H1 (cell line): ENCODE measurements around the gene INPP5A. TPM values are rescaled to one million over a fixed set of nuclear protein-coding genes. Genes with fewer than 3 reads are reported as not detected.

ENCODE experiments used
- CTCF ChIA-PET: fragments of 300-600 bp; sonication (Branson Sonifier 250); formaldehyde crosslinking; loops from one replicate; lab custom pipeline; 2021; ENCODE audit not compliant: partially characterized antibody; lab: Charles Lee
- POLR2A ChIA-PET: fragments of 300-600 bp; sonication (Branson Sonifier 250); formaldehyde crosslinking; loops from one replicate; lab custom pipeline; 2021; ENCODE audit warnings: inconsistent platforms; ENCODE audit not compliant: partially characterized antibody; lab: Charles Lee
- DNase-seq, 2 experiments: peaks; one replicate each; pipeline versions ENCODE4 v3.0.0 to v3.0.0-alpha.2; 2010 to 2022; ENCODE audit warnings: low spot score in 2 of 2, low read depth in 1 of 2, mixed read lengths in 1 of 2
- FAIRE-seq: peaks from 2 replicates; lab custom pipeline; 2011; peaks lifted over from hg19 to GRCh38; lab: Jason Lieb, UNC
- H2AFZ ChIP-seq: 2 replicates; pipeline ENCODE4 v1.8.1; 2012; ENCODE audit warnings: low read length, inconsistent platforms
- H2AK5ac ChIP-seq: 2 replicates; pipeline ENCODE4 v1.6.1; 2013; ENCODE audit warnings: low read depth, low read length
- H2BK120ac ChIP-seq: replicated peaks from 2 replicates; pipeline ENCODE3; 2013; ENCODE audit warnings: low read depth, low read length, inconsistent platforms
- H2BK12ac ChIP-seq: 2 replicates; pipeline ENCODE4 v1.6.1; 2013; ENCODE audit warnings: low read depth, low read length
- H2BK15ac ChIP-seq: 2 replicates; pipeline ENCODE4 v1.6.1; 2013; ENCODE audit warnings: low read length
- H2BK20ac ChIP-seq: 2 replicates; pipeline ENCODE4 v1.6.1; 2013; ENCODE audit warnings: low read length
- H2BK5ac ChIP-seq: 2 replicates; pipeline ENCODE4 v1.6.1; 2013; ENCODE audit warnings: low read depth, low read length
- H3K14ac ChIP-seq: 2 replicates; pipeline ENCODE4 v1.6.1; 2013; ENCODE audit warnings: inconsistent platforms; ENCODE audit not compliant: insufficient read length
- H3K18ac ChIP-seq: 2 replicates; pipeline ENCODE4 v1.6.1; 2013; ENCODE audit warnings: low read length; ENCODE audit errors: extremely low read depth
- H3K23ac ChIP-seq: 2 replicates; pipeline ENCODE4 v1.6.1; 2013; ENCODE audit warnings: inconsistent platforms; ENCODE audit not compliant: insufficient read length
- H3K23me2 ChIP-seq: 2 replicates; pipeline ENCODE4 v1.6.1; 2013; ENCODE audit warnings: low read depth, low read length
- H3K27ac ChIP-seq: 2 replicates; pipeline ENCODE4 v1.6.1; 2011; ENCODE audit warnings: low read depth, low read length, inconsistent platforms
- H3K27me3 ChIP-seq, 4 experiments: replicated peaks in 1 of 4; 1 replicate in 1 of 4; 2 replicates in 3 of 4; pipeline versions ENCODE4 v1.6.1 to v1.8.1; 2011 to 2013; ENCODE audit warnings: low read length in 3 of 4, mild to moderate bottlenecking in 3 of 4, inconsistent platforms in 2 of 4, mixed read lengths in 2 of 4, moderate library complexity in 1 of 4; ENCODE audit not compliant: control insufficient read depth in 3 of 4, insufficient read depth in 3 of 4; ENCODE audit errors: extremely low read depth in 1 of 4
- H3K36me3 ChIP-seq, 4 experiments: 2 replicates each; pipeline versions ENCODE4 v1.6.1 to v1.8.1; 2011 to 2013; ENCODE audit warnings: mild to moderate bottlenecking in 4 of 4, low read length in 3 of 4, moderate library complexity in 2 of 4, control low read depth in 1 of 4, inconsistent platforms in 1 of 4; ENCODE audit not compliant: insufficient read depth in 4 of 4, control insufficient read depth in 2 of 4
- H3K4ac ChIP-seq: replicated peaks from 2 replicates; pipeline ENCODE3; 2013; ENCODE audit warnings: low read length, low read depth, mixed read lengths, inconsistent platforms; ENCODE audit not compliant: insufficient read length
- H3K4me1 ChIP-seq, 4 experiments: replicated peaks in 1 of 4; 1 replicate in 1 of 4; 2 replicates in 3 of 4; pipeline versions ENCODE4 v1.6.1 to v1.8.1; 2011 to 2013; ENCODE audit warnings: low read length in 3 of 4, inconsistent platforms in 2 of 4, mixed read lengths in 1 of 4; ENCODE audit not compliant: insufficient read depth in 4 of 4, control insufficient read depth in 3 of 4
- H3K4me2 ChIP-seq, 2 experiments: 2 replicates each; pipeline versions ENCODE4 v1.6.1 to v1.8.1; 2011 to 2013; ENCODE audit warnings: low read depth in 2 of 2, low read length in 2 of 2, control low read depth in 1 of 2, inconsistent platforms in 1 of 2, mild to moderate bottlenecking in 1 of 2; ENCODE audit not compliant: insufficient read depth in 1 of 2
- H3K4me3 ChIP-seq, 4 experiments: fragments of 200-600, 300-600 bp in 1 of 4; sonication (generic), shearing (Covaris generic), sonication (Bioruptor Twin) in 1 of 4; 2 replicates each; pipeline versions ENCODE4 v1.5.1 to v1.8.1; 2011 to 2016; ENCODE audit warnings: low read length in 4 of 4, low read depth in 3 of 4, control low read depth in 2 of 4, inconsistent platforms in 2 of 4, mild to moderate bottlenecking in 2 of 4, mixed read lengths in 1 of 4, moderate library complexity in 1 of 4; ENCODE audit not compliant: insufficient read depth in 2 of 4; ENCODE audit errors: extremely low read depth in 1 of 4
- H3K56ac ChIP-seq: replicated peaks from 2 replicates; pipeline ENCODE3; 2013; ENCODE audit warnings: low read depth, mild to moderate bottlenecking, mixed read lengths, low read length, inconsistent platforms; ENCODE audit not compliant: insufficient read length
- H3K79me1 ChIP-seq: 2 replicates; pipeline ENCODE4 v1.6.1; 2013; ENCODE audit warnings: low read depth, low read length, control low read depth
- H3K79me2 ChIP-seq, 2 experiments: 2 replicates each; pipeline versions ENCODE4 v1.6.1 to v1.8.1; 2012 to 2013; ENCODE audit warnings: low read length in 2 of 2, mild to moderate bottlenecking in 2 of 2, inconsistent platforms in 1 of 2; ENCODE audit not compliant: insufficient read depth in 2 of 2, control insufficient read depth in 1 of 2
- H3K9ac ChIP-seq, 4 experiments: replicated peaks in 1 of 4; 1 replicate in 1 of 4; 2 replicates in 3 of 4; pipeline versions ENCODE4 v1.6.1 to v1.8.1; 2011 to 2013; ENCODE audit warnings: low read depth in 3 of 4, low read length in 3 of 4, control low read depth in 2 of 4, mild to moderate bottlenecking in 2 of 4, moderate library complexity in 2 of 4, inconsistent platforms in 1 of 4; ENCODE audit errors: extremely low read depth in 1 of 4
- H3K9me3 ChIP-seq, 2 experiments: 2 replicates each; pipeline versions ENCODE4 v1.6.1 to v1.8.1; 2012 to 2013; ENCODE audit warnings: mild to moderate bottlenecking in 2 of 2, moderate library complexity in 2 of 2, control low read depth in 1 of 2, inconsistent platforms in 1 of 2, low read depth in 1 of 2, low read length in 1 of 2, mixed read lengths in 1 of 2; ENCODE audit not compliant: insufficient read depth in 2 of 2
- H4K20me1 ChIP-seq, 2 experiments: replicated peaks in 1 of 2; 2 replicates each; pipeline versions ENCODE3 to v1.8.1; 2011 to 2013; ENCODE audit warnings: inconsistent platforms in 2 of 2, low read length in 2 of 2, mild to moderate bottlenecking in 1 of 2; ENCODE audit not compliant: insufficient read depth in 2 of 2, control insufficient read depth in 1 of 2
- H4K5ac ChIP-seq: 2 replicates; pipeline ENCODE4 v1.6.1; 2013; ENCODE audit warnings: low read length, low read depth, mixed read lengths, inconsistent platforms; ENCODE audit not compliant: insufficient read length
- H4K8ac ChIP-seq: 2 replicates; pipeline ENCODE4 v1.8.0; 2013; ENCODE audit warnings: mild to moderate bottlenecking, moderate library complexity, low read length, inconsistent platforms; ENCODE audit not compliant: insufficient read depth; ENCODE audit errors: extremely low read depth
- H4K91ac ChIP-seq: replicated peaks from 2 replicates; pipeline ENCODE3; 2013; ENCODE audit warnings: low read length, mixed read lengths, inconsistent platforms; ENCODE audit not compliant: insufficient read length
- ASH2L ChIP-seq: fragments of 200-600, 300-600 bp; sonication (generic); IDR thresholded peaks from one replicate; pipeline ENCODE4 v1.7.1; 2017; ENCODE audit warnings: low read length
- CBX5 ChIP-seq: fragments of 300-800, 300-1000 bp; sonication (generic); IDR thresholded peaks from 2 replicates; pipeline ENCODE4 v1.7.1; 2016; ENCODE audit warnings: antibody characterized with exemption, low read length, low read depth
- CREB1 ChIP-seq: IDR thresholded peaks from 2 replicates; pipeline ENCODE4 v1.6.1; 2012; ENCODE audit warnings: inconsistent platforms
- CTBP2 ChIP-seq: IDR thresholded peaks from 2 replicates; pipeline ENCODE4 v1.7.0; 2011; ENCODE audit warnings: borderline replicate concordance, mild to moderate bottlenecking, moderate library complexity, mixed read lengths, low read length; ENCODE audit not compliant: insufficient read depth, insufficient read length
- EGR1 ChIP-seq: IDR thresholded peaks from 2 replicates; pipeline ENCODE4 v1.6.1; 2011; ENCODE audit warnings: low read depth, low read length, borderline replicate concordance
- GABPA ChIP-seq: IDR thresholded peaks from 2 replicates; pipeline ENCODE4 v1.6.1; 2011; ENCODE audit warnings: mild to moderate bottlenecking, low read length, moderate library complexity, borderline replicate concordance; ENCODE audit not compliant: insufficient read depth
- HDAC2 ChIP-seq, 2 experiments: fragments of 300-600 bp in 1 of 2; sonication (generic) in 1 of 2; IDR thresholded peaks; 2 replicates each; pipeline ENCODE4 v1.6.1; 2011 to 2012; ENCODE audit warnings: low read depth in 2 of 2, low read length in 2 of 2, mild to moderate bottlenecking in 2 of 2, moderate library complexity in 2 of 2, borderline replicate concordance in 1 of 2, inconsistent platforms in 1 of 2
- RBBP5 ChIP-seq: IDR thresholded peaks from 2 replicates; pipeline ENCODE4 v1.7.1; 2012; ENCODE audit warnings: low read depth, mild to moderate bottlenecking, inconsistent platforms, low read length, moderate library complexity, borderline replicate concordance
- RXRA ChIP-seq: IDR thresholded peaks from 2 replicates; pipeline ENCODE4 v1.6.1; 2011; ENCODE audit warnings: low read depth, mild to moderate bottlenecking, low read length, moderate library complexity; ENCODE audit not compliant: insufficient read depth
- SIX5 ChIP-seq: IDR thresholded peaks from 2 replicates; pipeline ENCODE4 v1.6.1; 2011; ENCODE audit warnings: mild to moderate bottlenecking, low read depth, low read length
- SP1 ChIP-seq: IDR thresholded peaks from 2 replicates; pipeline ENCODE4 v1.6.1; 2011; ENCODE audit warnings: low read depth, low read length
- SRF ChIP-seq: IDR thresholded peaks from 2 replicates; pipeline ENCODE4 v1.6.1; 2011; ENCODE audit warnings: mild to moderate bottlenecking, low read depth, low read length, moderate library complexity
- SUZ12 ChIP-seq: fragments of 200-600 bp; sonication (generic); IDR thresholded peaks from 2 replicates; pipeline ENCODE4 v1.6.1; 2012; ENCODE audit warnings: mild to moderate bottlenecking, inconsistent platforms, low read length, moderate library complexity, mixed read lengths
- TEAD4 ChIP-seq: IDR thresholded peaks from 2 replicates; pipeline ENCODE4 v1.6.1; 2012; ENCODE audit warnings: low read depth, low read length, inconsistent platforms, mixed read lengths
- WGBS, 2 experiments: shearing (Covaris generic) in 1 of 2; methylation state at CpG; one replicate each; pipeline versions ENCODE4 v1.1.6 to v1.1.7; 2013 to 2015; ENCODE audit warnings: low lambda C conversion rate in 2 of 2, mixed read lengths in 2 of 2, inconsistent platforms in 1 of 2, low coverage in 1 of 2, missing lambda C conversion rate in 1 of 2; ENCODE audit not compliant: insufficient replicate concordance in 2 of 2, insufficient coverage in 1 of 2, insufficient read length in 1 of 2; ENCODE audit errors: extremely low coverage in 1 of 2, missing lambda C conversion rate in 1 of 2; 5-methylcytosine and 5-hydroxymethylcytosine counted together
- polyA plus RNA-seq, 7 experiments: library from polyadenylated mRNA; depleted of rRNA in 3 of 7; stranded (reverse) in 5 of 7; unstranded in 2 of 7; fragments of >200 nt in 5 of 7; fragments of 200-250 nt in 2 of 7; gene quantifications; 1 replicate in 5 of 7; 2 replicates in 1 of 7; 4 replicates in 1 of 7; pipeline versions ENCODE4 v1.2.1 to v1.2.3, GENCODE V29; 2011 to 2013; ENCODE audit warnings: missing spikeins in 2 of 7, mixed read lengths in 2 of 7
- total RNA-seq: library from RNA; stranded (reverse); fragmentation: NEBNext Ultra II Directional; extraction: Animal tissue kit (Norgen Biotek cat#: 25700); gene quantifications from 2 replicates; pipeline ENCODE4 v1.2.1, GENCODE V29; 2021

Gene INPP5A
- total and polyA plus RNA-seq, 2 of the 8 experiments (the other 6 are each of a cell fraction or from before 2014, with no cell fraction given), result 19.7 to 27.5 TPM

DNA sequence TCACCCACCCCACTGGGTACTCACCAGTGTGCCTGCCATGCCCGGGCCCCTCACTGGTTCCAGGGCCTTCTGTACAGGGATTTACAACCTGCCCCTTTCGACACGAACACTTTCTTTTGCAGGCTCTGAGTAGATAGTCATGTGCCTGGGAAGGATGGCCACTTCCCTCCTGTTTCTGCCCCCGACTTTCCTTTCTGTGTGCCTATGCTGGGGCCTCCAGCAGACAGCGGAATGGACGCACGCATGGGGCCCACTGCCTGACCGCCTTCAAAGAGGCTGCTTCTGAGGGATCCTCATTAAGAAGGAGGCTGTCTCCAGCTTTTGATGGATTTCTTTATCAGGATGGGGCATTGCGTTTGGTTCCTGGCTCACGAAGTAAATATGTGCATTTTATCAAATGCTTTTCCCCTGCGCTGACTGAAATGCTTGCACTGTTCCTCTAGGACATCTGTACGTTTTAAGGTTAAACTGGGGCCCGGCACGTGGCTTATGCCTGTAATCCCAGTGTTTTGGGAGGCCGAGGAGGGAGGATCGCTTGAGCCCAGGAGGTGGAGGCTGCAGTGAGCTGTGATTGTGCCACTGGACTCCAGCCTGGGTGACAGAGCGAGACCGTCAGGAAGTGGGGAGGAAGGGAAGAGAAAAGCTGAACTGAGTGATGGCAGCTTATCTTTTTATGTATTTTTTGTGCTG lies 277.7 kb downstream of the INPP5A start:
- no peak overlapping the region for H4K91ac ChIP-seq
- no peaks in the 10 kb centered on the region for H3K4me1 ChIP-seq
- H4K20me1 ChIP-seq, result no peaks in the 10 kb centered on the region
- H3K23me2 ChIP-seq, result no peaks in the 10 kb centered on the region
- no peak overlapping the region for H3K4me2 ChIP-seq
- H3K27ac ChIP-seq, result no peak overlapping the region
- no peak overlapping the region for H3K9ac ChIP-seq
- ChIA-PET CTCF (interaction anchor here (1.5 to 2.3 kb wide), 2 partner anchors 13 to 23 kb away, joined by 3 to 6 read pairs; no protein-coding TSS in a partner anchor), POLR2A (interaction anchor here (1.1 kb wide), 1 partner anchor 10 kb away, joined by 3 read pairs; no protein-coding TSS in a partner anchor)
- H3K4me3 ChIP-seq, result no peak overlapping the region
- H3K9me3 ChIP-seq, result peaks cover 2 to 3% of the 10 kb centered on the region in 2 experiments; a peak in 1 of 4 replicates
- H4K5ac ChIP-seq, result no peak overlapping the region
- H2BK15ac ChIP-seq, result no peak overlapping the region
- no peak overlapping the region for H2BK5ac ChIP-seq
- DNase-seq (no peak), FAIRE-seq (no peak)
- no peak overlapping the region for H2BK120ac ChIP-seq
- no peak overlapping the region for H2BK12ac ChIP-seq
- H3K23ac ChIP-seq, result no peak overlapping the region
- H3K4ac ChIP-seq, result no peak overlapping the region
- H2AK5ac ChIP-seq, result no peak overlapping the region
- H3K79me1 ChIP-seq, result no peaks in the 10 kb centered on the region
- H2BK20ac ChIP-seq, result no peak overlapping the region
- H3K14ac ChIP-seq, result no peak overlapping the region
- no peaks in the 10 kb centered on the region for H3K79me2 ChIP-seq
- H4K8ac ChIP-seq, result no peak overlapping the region
- H2AFZ ChIP-seq, result no peak overlapping the region
- H3K18ac ChIP-seq, result no peak overlapping the region
- H3K56ac ChIP-seq, result no peak overlapping the region
- no peaks in the 10 kb centered on the region for H3K27me3 ChIP-seq
- 90% methylated on average over 18 of the region's 18 CpGs; no CpG with 5 or more reads in 1 of the 2 experiments for WGBS, 2 experiments
- H3K36me3 ChIP-seq, result no peaks in the 10 kb centered on the region
- TF ChIP-seq SP1 (no peak), HDAC2 (IDR thresholded peaks at IDR 0.05; ENCODE audit: borderline replicate concordance in 1 of 2, low read depth in 2 of 2, low read length in 2 of 2) (no peak), CREB1 (no peak), SRF (no peak), RBBP5 (no peak), SUZ12 (no peak), CBX5 (no peak), EGR1 (no peak), SIX5 (no peak), TEAD4 (no peak), ASH2L (no peak), GABPA (no peak), CTBP2 (no peak), RXRA (no peak)
